ENCODE data around the gene MT2A. TPM values are rescaled to one million over a fixed set of nuclear protein-coding genes. Genes with fewer than 3 reads are reported as not detected.

Gene MT2A
- total RNA-seq, 3 donors from 2014 or later (not counting 1 experiment from before 2014, with no cell fraction given): 33.0 to 81.5 (median 70.6) TPM

- no peak overlapping the region for H3K27ac Mint-ChIP-seq
These were observed 34.8 kb downstream of the MT2A start for GRCh38 chr16:56643080-56643778.

GRCh38 chr16:56643833-56644232 is 35.4 kb downstream of the MT2A start:
- Histone ChIP-seq H3K27me3 (ENCODE audit: control insufficient read depth, insufficient read depth, low read length) (peaks cover 15% of the 10 kb centered on the region), H3K4me1 (ENCODE audit: control insufficient read depth, insufficient read depth, low read length) (peaks cover 18% of the 10 kb centered on the region), H3K36me3 (ENCODE audit: control insufficient read depth, insufficient read depth, low read length) (no peaks in the 10 kb centered on the region), H3K4me3 (ENCODE audit: low read length) (no peak overlapping the region), H3K9me3 (ENCODE audit: control insufficient read depth, insufficient read depth, low read length) (no peaks in the 10 kb centered on the region), H3K27ac (ENCODE audit: low read length) (no peak overlapping the region)
- Mint-ChIP-seq H3K27me3 (ENCODE audit: low read depth in 2 of 2) (peaks cover 53 to 66% of the 10 kb centered on the region in 2 donors), H3K4me1 (peaks cover 16 to 21% of the 10 kb centered on the region in 2 donors), H3K9me3 (no peaks in the 10 kb centered on the region), H3K27ac (no peak overlapping the region), H3K36me3 (no peaks in the 10 kb centered on the region), H3K4me3 (peak overlapping the region; percentile 74)
- 44% methylated on average over 5 of the region's 5 CpGs for WGBS (ENCODE audit: insufficient coverage)
- intact Hi-C loops (cut with micrococcal nuclease): no loop called here
- no peak for DNase-seq
- TF ChIP-seq, protein P1, sequence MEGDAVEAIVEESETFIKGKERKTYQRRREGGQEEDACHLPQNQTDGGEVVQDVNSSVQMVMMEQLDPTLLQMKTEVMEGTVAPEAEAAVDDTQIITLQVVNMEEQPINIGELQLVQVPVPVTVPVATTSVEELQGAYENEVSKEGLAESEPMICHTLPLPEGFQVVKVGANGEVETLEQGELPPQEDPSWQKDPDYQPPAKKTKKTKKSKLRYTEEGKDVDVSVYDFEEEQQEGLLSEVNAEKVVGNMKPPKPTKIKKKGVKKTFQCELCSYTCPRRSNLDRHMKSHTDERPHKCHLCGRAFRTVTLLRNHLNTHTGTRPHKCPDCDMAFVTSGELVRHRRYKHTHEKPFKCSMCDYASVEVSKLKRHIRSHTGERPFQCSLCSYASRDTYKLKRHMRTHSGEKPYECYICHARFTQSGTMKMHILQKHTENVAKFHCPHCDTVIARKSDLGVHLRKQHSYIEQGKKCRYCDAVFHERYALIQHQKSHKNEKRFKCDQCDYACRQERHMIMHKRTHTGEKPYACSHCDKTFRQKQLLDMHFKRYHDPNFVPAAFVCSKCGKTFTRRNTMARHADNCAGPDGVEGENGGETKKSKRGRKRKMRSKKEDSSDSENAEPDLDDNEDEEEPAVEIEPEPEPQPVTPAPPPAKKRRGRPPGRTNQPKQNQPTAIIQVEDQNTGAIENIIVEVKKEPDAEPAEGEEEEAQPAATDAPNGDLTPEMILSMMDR (IDR thresholded peaks at IDR 0.05): no peak
- ATAC-seq: no peak

More at GRCh38 chr16:56643080-56643778, 34.8 kb downstream of the MT2A start:
- H3K4me3 Mint-ChIP-seq: peak overlapping the region; percentile 74
- H3K36me3 ChIP-seq (ENCODE audit: control insufficient read depth, insufficient read depth, low read length): no peaks in the 10 kb centered on the region
- no peaks in the 10 kb centered on the region for H3K9me3 ChIP-seq (ENCODE audit: control insufficient read depth, insufficient read depth, low read length)
- H3K4me1 Mint-ChIP-seq: peaks cover 16 to 21% of the 10 kb centered on the region in 2 donors
- ATAC-seq (peak; percentile 96 to 100 (median 100)), DNase-seq (peak; percentile 51 to 89)
- H3K9me3 Mint-ChIP-seq: no peaks in the 10 kb centered on the region
- WGBS (ENCODE audit: insufficient coverage): 6% methylated on average over 42 of the region's 42 CpGs
- H3K36me3 Mint-ChIP-seq: no peaks in the 10 kb centered on the region
- peaks cover 19% of the 10 kb centered on the region for H3K27me3 ChIP-seq (ENCODE audit: control insufficient read depth, insufficient read depth, low read length)
- no peak overlapping the region for H3K27ac ChIP-seq (ENCODE audit: low read length)
- TF ChIP-seq, protein P1 (IDR thresholded peaks at IDR 0.05): no peak
- peaks cover 53 to 64% of the 10 kb centered on the region in 2 donors for H3K27me3 Mint-ChIP-seq (ENCODE audit: low read depth in 2 of 2)
- intact Hi-C loops (cut with micrococcal nuclease): no loop called here
- H3K4me3 ChIP-seq (ENCODE audit: low read length): peak overlapping the region; percentile 19
- H3K4me1 ChIP-seq (ENCODE audit: control insufficient read depth, insufficient read depth, low read length): peaks cover 21% of the 10 kb centered on the region

GRCh38 chr16:56645311-56645710 is 36.9 kb downstream of the MT2A start:
- H3K9me3 Mint-ChIP-seq: no peaks in the 10 kb centered on the region
- intact Hi-C loops (cut with micrococcal nuclease): no loop called here
- Histone ChIP-seq H3K9me3 (ENCODE audit: control insufficient read depth, insufficient read depth, low read length) (no peaks in the 10 kb centered on the region), H3K36me3 (ENCODE audit: control insufficient read depth, insufficient read depth, low read length) (no peaks in the 10 kb centered on the region), H3K4me3 (ENCODE audit: low read length) (no peak overlapping the region), H3K27ac (ENCODE audit: low read length) (no peak overlapping the region), H3K4me1 (ENCODE audit: control insufficient read depth, insufficient read depth, low read length) (peaks cover 18% of the 10 kb centered on the region), H3K27me3 (ENCODE audit: control insufficient read depth, insufficient read depth, low read length) (peaks cover 9% of the 10 kb centered on the region)
- no peak overlapping the region for H3K27ac Mint-ChIP-seq
- 86% methylated on average over 1 of the region's 1 CpG for WGBS (ENCODE audit: insufficient coverage)
- peaks cover 16 to 21% of the 10 kb centered on the region in 2 donors for H3K4me1 Mint-ChIP-seq
- TF ChIP-seq, protein P1 (IDR thresholded peaks at IDR 0.05): no peak
- peaks cover 46 to 59% of the 10 kb centered on the region in 2 donors for H3K27me3 Mint-ChIP-seq (ENCODE audit: low read depth in 2 of 2)
- H3K36me3 Mint-ChIP-seq: no peaks in the 10 kb centered on the region
- no peak for ATAC-seq
- DNase-seq: no peak
- H3K4me3 Mint-ChIP-seq: no peak overlapping the region

Measured in natural killer cell (primary cell).